Measurements from ENCODE around the gene ZNF70.

Gene ZNF70

DNA sequence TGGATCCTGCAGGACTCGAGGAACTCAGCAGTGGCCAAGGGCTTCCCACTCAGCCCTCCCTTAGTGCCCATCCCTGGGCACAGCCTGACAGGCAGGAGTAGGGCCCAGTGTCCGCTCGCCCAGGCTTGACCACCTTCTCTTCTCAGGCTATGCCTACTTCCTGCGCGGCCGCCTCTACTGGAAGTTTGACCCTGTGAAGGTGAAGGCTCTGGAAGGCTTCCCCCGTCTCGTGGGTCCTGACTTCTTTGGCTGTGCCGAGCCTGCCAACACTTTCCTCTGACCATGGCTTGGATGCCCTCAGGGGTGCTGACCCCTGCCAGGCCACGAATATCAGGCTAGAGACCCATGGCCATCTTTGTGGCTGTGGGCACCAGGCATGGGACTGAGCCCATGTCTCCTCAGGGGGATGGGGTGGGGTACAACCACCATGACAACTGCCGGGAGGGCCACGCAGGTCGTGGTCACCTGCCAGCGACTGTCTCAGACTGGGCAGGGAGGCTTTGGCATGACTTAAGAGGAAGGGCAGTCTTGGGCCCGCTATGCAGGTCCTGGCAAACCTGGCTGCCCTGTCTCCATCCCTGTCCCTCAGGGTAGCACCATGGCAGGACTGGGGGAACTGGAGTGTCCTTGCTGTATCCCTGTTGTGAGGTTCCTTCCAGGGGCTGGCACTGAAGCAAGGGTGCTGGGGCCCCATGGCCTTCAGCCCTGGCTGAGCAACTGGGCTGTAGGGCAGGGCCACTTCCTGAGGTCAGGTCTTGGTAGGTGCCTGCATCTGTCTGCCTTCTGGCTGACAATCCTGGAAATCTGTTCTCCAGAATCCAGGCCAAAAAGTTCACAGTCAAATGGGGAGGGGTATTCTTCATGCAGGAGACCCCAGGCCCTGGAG is 32.6 kb upstream of the ZNF70 start:
- TF ChIP-seq, protein P1, sequence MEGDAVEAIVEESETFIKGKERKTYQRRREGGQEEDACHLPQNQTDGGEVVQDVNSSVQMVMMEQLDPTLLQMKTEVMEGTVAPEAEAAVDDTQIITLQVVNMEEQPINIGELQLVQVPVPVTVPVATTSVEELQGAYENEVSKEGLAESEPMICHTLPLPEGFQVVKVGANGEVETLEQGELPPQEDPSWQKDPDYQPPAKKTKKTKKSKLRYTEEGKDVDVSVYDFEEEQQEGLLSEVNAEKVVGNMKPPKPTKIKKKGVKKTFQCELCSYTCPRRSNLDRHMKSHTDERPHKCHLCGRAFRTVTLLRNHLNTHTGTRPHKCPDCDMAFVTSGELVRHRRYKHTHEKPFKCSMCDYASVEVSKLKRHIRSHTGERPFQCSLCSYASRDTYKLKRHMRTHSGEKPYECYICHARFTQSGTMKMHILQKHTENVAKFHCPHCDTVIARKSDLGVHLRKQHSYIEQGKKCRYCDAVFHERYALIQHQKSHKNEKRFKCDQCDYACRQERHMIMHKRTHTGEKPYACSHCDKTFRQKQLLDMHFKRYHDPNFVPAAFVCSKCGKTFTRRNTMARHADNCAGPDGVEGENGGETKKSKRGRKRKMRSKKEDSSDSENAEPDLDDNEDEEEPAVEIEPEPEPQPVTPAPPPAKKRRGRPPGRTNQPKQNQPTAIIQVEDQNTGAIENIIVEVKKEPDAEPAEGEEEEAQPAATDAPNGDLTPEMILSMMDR (IDR thresholded peaks at IDR 0.05; ENCODE audit: low read depth, low read length) = no peak
- no peak for DNase-seq (ENCODE audit: extremely low read depth, low read depth)

DNA sequence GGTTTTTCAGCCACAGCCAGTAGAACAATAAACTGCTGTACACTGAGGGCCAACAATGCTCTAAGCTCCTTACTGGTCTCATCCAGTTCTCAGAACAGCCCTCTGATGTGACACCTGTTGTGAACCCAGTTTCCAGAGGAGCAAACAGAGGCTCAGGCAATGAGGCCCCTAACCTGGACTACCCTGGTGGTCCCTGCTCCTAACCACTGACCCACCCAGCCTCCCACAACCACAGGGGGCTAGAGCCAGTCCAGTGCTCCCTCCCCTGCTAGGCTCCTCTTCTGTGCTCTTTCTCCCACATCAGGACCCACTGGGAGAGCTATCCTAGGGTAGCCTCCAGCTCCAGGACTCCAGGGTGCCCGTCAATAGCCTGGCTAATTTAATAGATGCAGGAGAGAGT is 31.8 kb upstream of the ZNF70 start:
- TF ChIP-seq, protein P1 (IDR thresholded peaks at IDR 0.05; ENCODE audit: low read depth, low read length) = no peak

DNA sequence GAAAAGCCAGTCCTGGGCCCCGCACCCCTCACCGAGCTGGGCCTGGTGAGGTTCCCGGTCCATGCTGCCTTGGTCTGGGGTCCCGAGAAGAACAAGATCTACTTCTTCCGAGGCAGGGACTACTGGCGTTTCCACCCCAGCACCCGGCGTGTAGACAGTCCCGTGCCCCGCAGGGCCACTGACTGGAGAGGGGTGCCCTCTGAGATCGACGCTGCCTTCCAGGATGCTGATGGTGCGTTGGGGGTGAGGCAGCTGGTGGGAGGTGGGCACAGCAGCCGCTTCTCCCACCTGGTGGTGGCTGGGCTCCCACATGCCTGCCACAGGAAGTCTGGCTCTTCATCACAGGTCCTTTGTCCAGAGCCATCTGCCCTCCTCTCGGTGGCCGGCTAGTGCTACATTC is 31.3 kb upstream of the ZNF70 start:
- no peak for DNase-seq (ENCODE audit: extremely low read depth, low read depth)
- TF ChIP-seq, protein P1 (IDR thresholded peaks at IDR 0.05; ENCODE audit: low read depth, low read length) = no peak

More for the DNA sequence above, 31.8 kb upstream of the ZNF70 start:
- no peak for DNase-seq (ENCODE audit: extremely low read depth, low read depth)

DNA sequence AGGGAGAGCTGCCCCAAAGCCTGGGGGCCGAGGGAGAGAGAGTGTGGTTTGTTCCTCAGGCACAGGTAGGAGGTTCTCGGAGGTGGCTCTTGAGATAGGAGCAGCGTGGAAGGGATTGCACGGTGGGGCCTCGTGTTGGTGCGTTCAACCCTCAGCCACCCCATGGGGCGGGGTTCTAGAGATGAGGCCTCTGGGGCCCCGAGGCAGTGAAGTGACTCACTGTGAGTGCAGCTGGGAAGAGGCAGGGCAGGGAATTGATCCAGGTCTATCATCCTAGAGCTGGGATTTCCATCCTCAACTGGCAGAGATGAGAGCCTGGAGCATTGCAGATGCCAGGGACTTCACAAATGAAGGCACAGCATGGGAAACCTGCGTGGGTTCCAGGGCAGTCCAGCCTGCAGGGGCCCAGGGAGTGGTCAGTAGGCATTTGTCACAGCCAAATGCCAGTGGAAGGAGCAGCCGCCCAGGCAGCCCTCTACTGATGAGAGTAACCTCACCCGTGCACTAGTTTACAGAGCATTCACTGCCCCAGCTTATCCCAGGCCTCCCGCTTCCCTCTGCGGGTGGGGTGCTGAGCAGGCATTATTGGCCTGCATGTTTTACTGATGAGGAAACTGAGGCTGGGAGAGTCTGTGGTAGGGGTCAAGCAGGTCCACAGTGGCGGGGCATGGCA is 30.7 kb upstream of the ZNF70 start:
- peak; percentile 41 for DNase-seq (ENCODE audit: extremely low read depth, low read depth)
- TF ChIP-seq, protein P1 (IDR thresholded peaks at IDR 0.05; ENCODE audit: low read depth, low read length) = no peak

DNA sequence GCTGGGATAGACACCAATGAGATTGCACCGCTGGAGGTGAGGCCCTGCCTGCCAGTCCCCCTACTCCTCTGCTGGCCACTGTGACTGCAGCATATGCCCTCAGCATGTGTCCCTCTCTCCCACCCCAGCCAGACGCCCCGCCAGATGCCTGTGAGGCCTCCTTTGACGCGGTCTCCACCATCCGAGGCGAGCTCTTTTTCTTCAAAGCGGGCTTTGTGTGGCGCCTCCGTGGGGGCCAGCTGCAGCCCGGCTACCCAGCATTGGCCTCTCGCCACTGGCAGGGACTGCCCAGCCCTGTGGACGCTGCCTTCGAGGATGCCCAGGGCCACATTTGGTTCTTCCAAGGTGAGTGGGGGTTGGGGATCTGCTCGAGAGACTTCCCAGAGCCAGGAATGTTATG is 30.2 kb upstream of the ZNF70 start:
- TF ChIP-seq, protein P1 (IDR thresholded peaks at IDR 0.05; ENCODE audit: low read depth, low read length) = no peak
- no peak for DNase-seq (ENCODE audit: extremely low read depth, low read depth)

DNA sequence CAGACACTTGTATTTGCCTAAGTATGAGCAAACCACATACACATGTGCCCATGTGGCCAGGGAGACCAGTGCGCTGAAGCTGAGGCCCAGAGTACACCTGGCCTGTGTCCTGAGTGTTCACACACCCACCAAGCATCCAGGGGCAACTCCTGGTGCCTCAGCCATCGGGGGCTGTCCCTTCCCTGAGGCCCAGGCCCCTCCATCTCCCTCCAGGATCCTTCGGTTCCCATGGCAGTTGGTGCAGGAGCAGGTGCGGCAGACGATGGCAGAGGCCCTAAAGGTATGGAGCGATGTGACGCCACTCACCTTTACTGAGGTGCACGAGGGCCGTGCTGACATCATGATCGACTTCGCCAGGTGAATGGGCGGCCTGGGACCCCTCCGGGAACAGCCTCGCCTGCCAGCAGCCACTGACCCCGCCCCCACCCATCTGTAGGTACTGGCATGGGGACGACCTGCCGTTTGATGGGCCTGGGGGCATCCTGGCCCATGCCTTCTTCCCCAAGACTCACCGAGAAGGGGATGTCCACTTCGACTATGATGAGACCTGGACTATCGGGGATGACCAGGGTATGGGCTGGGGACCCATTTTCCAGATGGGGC is 29.3 kb upstream of the ZNF70 start:
- no peak for DNase-seq (ENCODE audit: extremely low read depth, low read depth)
- TF ChIP-seq, protein P1 (IDR thresholded peaks at IDR 0.05; ENCODE audit: low read depth, low read length) = no peak

DNA sequence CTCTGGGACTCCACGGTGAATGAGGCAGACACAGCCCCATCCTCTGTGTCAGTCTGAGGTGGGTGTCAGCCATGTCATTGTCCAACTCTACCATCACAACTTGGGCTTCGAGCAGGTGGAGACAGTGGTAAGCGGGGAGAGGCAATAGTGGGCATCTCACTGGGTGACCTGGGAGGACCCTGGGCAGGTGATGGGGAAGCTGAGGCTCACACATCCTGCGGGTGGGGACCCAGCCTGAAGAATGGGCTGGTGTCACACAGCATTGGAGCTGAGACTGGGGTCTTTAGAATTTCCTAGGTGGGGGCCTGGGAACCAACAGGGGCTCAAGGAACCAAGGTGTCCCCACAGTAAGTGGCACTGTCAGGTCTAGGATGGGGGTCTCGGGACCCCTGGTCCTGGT is 28.8 kb upstream of the ZNF70 start:
- DNase-seq (ENCODE audit: extremely low read depth, low read depth) = no peak

More for the DNA sequence above, 28.8 kb upstream of the ZNF70 start:
- TF ChIP-seq, protein P1 (IDR thresholded peaks at IDR 0.05; ENCODE audit: low read depth, low read length) = no peak

Data from AG09319 (cell line).